ENCODE data around the gene NEURL1B. TPM values are rescaled to one million over a fixed set of nuclear protein-coding genes. Genes with fewer than 3 reads are reported as not detected.

NEURL1B gene
- total and polyA plus RNA-seq, 2 experiments from 2014 or later, result 0.13 to 1.8 TPM

DNA sequence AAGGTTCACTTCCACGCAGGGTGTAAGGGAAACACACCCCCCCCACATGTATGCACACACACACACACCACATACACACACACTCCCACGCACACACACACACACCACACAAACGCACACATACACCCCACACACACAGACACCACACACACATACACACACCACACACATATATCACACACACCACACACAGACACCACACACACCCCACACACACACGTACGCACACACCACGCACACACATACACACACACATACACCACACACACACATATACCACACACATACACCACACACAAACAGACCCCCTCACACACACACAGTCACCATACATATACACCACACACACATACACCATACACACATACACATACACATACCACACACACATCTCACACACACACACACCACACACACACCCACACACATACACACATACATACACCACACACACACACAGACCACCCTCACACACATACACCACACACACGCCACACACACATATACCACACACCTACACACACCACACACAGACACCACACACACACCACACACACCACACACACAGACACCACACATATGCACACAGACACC lies 44.3 kb upstream of the NEURL1B start:
- H3K4me1 ChIP-seq (ENCODE audit: insufficient read depth), result no peaks in the 10 kb centered on the region
- H3K79me2 ChIP-seq (ENCODE audit: insufficient read depth), result no peaks in the 10 kb centered on the region
- no peak overlapping the region for H2AFZ ChIP-seq
- H3K9ac ChIP-seq, result no peak overlapping the region
- no peaks in the 10 kb centered on the region for H3K36me3 ChIP-seq (ENCODE audit: low read depth)
- no peak overlapping the region for H3K4me2 ChIP-seq (ENCODE audit: unreplicated experiment)
- no peaks in the 10 kb centered on the region; the same call in 1 of the 2 replicates for H3K27me3 ChIP-seq (replicated peaks; ENCODE audit: insufficient read depth)
- 82 to 88% methylated on average over 1 to 7 of the region's 7 CpGs for WGBS, 2 experiments (ENCODE audit: low coverage in 1 of 2, low lambda C conversion rate in 2 of 2, missing lambda C conversion rate in 2 of 2)
- in situ Hi-C loops (cut with MboI), result no loop called here
- TF ChIP-seq EZH2 (IDR thresholded peaks at IDR 0.05; ENCODE audit: insufficient read depth, poor library complexity, severe bottlenecking) (no peak), EZH2phosphoT487 (IDR thresholded peaks at IDR 0.05; ENCODE audit: insufficient read depth, low read depth) (no peak)
- no peak for DNase-seq
- no peaks in the 10 kb centered on the region for H3F3A ChIP-seq (ENCODE audit: insufficient read depth)
- H3K9me2 ChIP-seq (ENCODE audit: insufficient read depth), result no peaks in the 10 kb centered on the region
- no peak overlapping the region for H3K4me3 ChIP-seq
- no peaks in the 10 kb centered on the region for H4K20me1 ChIP-seq (ENCODE audit: insufficient read depth)
- H3K27ac ChIP-seq, result no peak overlapping the region
- no peaks in the 10 kb centered on the region for H3K9me3 ChIP-seq (ENCODE audit: low read depth)

DNA sequence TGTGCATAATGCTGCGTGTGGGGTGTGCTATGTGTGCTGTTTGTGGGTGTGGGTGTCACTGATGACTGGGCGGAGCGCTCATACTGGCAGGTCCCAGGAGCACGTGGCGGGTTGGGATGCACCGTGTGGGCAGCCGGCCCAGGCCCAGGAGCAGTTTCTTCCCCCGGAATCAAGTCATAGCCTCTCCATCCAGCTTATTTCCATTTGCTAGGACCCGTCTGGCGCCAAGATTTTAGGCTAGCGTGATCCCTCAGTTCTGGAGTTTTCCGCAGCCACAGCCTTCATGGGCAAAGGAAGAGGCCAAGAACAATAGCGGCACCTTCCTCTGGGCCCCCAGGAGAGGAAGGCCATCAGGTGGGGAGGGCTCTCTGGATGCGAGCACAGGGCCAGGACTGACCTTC lies 43.3 kb upstream of the NEURL1B start:
- Histone ChIP-seq H3K4me1 (ENCODE audit: insufficient read depth) (no peaks in the 10 kb centered on the region), H4K20me1 (ENCODE audit: insufficient read depth) (no peaks in the 10 kb centered on the region), H3K79me2 (ENCODE audit: insufficient read depth) (no peaks in the 10 kb centered on the region), H3K36me3 (ENCODE audit: low read depth) (no peaks in the 10 kb centered on the region), H3K9me3 (ENCODE audit: low read depth) (no peaks in the 10 kb centered on the region), H3F3A (ENCODE audit: insufficient read depth) (no peaks in the 10 kb centered on the region), H3K4me3 (no peak overlapping the region), H2AFZ (no peak overlapping the region), H3K27me3 (replicated peaks; ENCODE audit: insufficient read depth) (no peaks in the 10 kb centered on the region; the same call in 1 of the 2 replicates), H3K9ac (no peak overlapping the region), H3K4me2 (ENCODE audit: unreplicated experiment) (no peak overlapping the region), H3K9me2 (ENCODE audit: insufficient read depth) (no peaks in the 10 kb centered on the region), H3K27ac (no peak overlapping the region)
- in situ Hi-C loops (cut with MboI), result no loop called here
- no peak for DNase-seq
- 52 to 57% methylated on average over 14 of the region's 14 CpGs for WGBS, 2 experiments (ENCODE audit: low coverage in 1 of 2, low lambda C conversion rate in 2 of 2, missing lambda C conversion rate in 2 of 2)
- no peak for TF ChIP-seq EZH2phosphoT487 (IDR thresholded peaks at IDR 0.05; ENCODE audit: insufficient read depth, low read depth)
- no peak for TF ChIP-seq EZH2 (IDR thresholded peaks at IDR 0.05; ENCODE audit: insufficient read depth, poor library complexity, severe bottlenecking)

DNA sequence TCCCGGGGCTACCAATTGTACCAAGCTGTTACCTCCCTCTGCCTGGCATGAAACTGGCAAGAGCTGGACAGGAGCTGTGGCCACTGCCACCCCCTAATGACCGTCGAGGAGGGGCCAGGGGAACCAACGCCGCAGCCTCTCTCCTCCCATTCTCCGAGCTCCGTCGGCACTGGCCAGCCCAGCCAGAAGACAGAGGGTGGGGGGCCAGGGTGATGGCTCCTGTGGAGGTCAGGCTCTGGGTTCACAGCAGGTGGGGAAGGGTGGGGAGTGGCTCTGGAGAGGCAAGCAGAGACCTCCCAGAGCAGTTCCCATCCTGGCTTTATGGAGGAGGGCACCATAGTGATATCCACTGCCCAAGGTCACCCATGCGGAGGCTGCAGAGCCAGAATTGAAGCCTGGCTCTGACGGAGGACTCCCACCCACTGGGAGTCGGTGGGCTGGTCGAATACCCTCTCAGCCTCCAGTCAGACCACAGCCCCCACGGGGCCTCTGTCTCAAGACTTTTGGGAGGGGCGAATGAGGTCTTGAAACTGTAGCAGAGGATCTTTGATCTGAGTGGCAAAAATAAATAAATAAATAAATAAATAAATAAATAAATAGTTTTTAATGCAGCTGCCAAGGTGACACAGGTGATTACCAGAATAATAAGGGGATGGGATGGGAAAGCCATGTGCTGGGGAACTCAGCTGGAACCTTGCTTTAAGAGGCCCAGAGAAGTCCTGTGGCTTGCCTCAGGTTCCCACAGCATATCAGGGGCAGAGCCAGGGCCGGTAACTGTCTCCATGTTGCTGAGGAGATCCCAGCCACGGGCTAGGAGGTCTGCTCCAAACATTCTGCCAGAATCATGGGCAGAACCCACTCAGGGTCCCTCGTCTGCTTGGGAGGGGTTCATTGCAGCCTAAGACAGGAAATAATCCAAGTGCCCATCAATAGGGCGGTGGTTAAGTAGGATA lies 42.5 kb upstream of the NEURL1B start:
- Histone ChIP-seq H2AFZ (no peak overlapping the region), H4K20me1 (ENCODE audit: insufficient read depth) (no peaks in the 10 kb centered on the region), H3K9ac (no peak overlapping the region), H3K79me2 (ENCODE audit: insufficient read depth) (no peaks in the 10 kb centered on the region), H3K9me2 (ENCODE audit: insufficient read depth) (no peaks in the 10 kb centered on the region), H3K4me1 (ENCODE audit: insufficient read depth) (peaks cover 4% of the 10 kb centered on the region; the same call in 1 of the 2 replicates), H3K4me3 (no peak overlapping the region), H3K27ac (no peak overlapping the region), H3K4me2 (ENCODE audit: unreplicated experiment) (no peak overlapping the region), H3K36me3 (ENCODE audit: low read depth) (no peaks in the 10 kb centered on the region), H3F3A (ENCODE audit: insufficient read depth) (no peaks in the 10 kb centered on the region), H3K27me3 (replicated peaks; ENCODE audit: insufficient read depth) (no peaks in the 10 kb centered on the region; the same call in 1 of the 2 replicates), H3K9me3 (ENCODE audit: low read depth) (no peaks in the 10 kb centered on the region)
- 56 to 58% methylated on average over 18 of the region's 18 CpGs for WGBS, 2 experiments (ENCODE audit: low coverage in 1 of 2, low lambda C conversion rate in 2 of 2, missing lambda C conversion rate in 2 of 2)
- in situ Hi-C loops (cut with MboI), result no loop called here
- DNase-seq, result no peak
- no peak for TF ChIP-seq EZH2 (IDR thresholded peaks at IDR 0.05; ENCODE audit: insufficient read depth, poor library complexity, severe bottlenecking)
- no peak for TF ChIP-seq EZH2phosphoT487 (IDR thresholded peaks at IDR 0.05; ENCODE audit: insufficient read depth, low read depth)

DNA sequence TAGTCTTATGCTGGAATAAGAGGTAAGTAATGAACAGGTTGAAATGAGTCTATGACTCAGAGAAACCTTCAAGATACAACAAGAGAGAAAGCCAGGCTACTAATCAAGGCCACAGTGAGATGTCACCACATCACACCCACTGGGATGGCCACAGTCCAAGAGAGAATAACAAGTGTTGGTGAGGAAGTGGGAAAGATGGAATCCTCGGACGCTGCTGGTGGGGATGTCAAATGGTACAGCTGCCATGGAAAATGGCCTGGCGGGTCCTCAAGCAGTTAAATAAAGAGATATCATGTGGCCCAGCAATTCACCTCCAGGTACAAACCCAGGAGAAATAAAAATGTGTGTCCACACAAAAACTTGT lies 41.9 kb upstream of the NEURL1B start:
- H3F3A ChIP-seq (ENCODE audit: insufficient read depth), result no peaks in the 10 kb centered on the region
- no peak overlapping the region for H2AFZ ChIP-seq
- no peak for TF ChIP-seq EZH2 (IDR thresholded peaks at IDR 0.05; ENCODE audit: insufficient read depth, poor library complexity, severe bottlenecking)
- TF ChIP-seq EZH2phosphoT487 (IDR thresholded peaks at IDR 0.05; ENCODE audit: insufficient read depth, low read depth), result no peak
- H3K27ac ChIP-seq, result no peak overlapping the region
- H3K4me3 ChIP-seq, result no peak overlapping the region
- 70 to 77% methylated on average over 3 of the region's 3 CpGs for WGBS, 2 experiments (ENCODE audit: low coverage in 1 of 2, low lambda C conversion rate in 2 of 2, missing lambda C conversion rate in 2 of 2)
- no peak overlapping the region for H3K4me2 ChIP-seq (ENCODE audit: unreplicated experiment)
- no peaks in the 10 kb centered on the region for H3K79me2 ChIP-seq (ENCODE audit: insufficient read depth)
- in situ Hi-C loops (cut with MboI), result no loop called here
- no peaks in the 10 kb centered on the region for H3K9me3 ChIP-seq (ENCODE audit: low read depth)
- H4K20me1 ChIP-seq (ENCODE audit: insufficient read depth), result no peaks in the 10 kb centered on the region
- H3K27me3 ChIP-seq (replicated peaks; ENCODE audit: insufficient read depth), result no peaks in the 10 kb centered on the region; the same call in 1 of the 2 replicates
- H3K9me2 ChIP-seq (ENCODE audit: insufficient read depth), result no peaks in the 10 kb centered on the region
- no peak for DNase-seq
- H3K9ac ChIP-seq, result no peak overlapping the region
- peaks cover 5% of the 10 kb centered on the region; the same call in 1 of the 2 replicates for H3K4me1 ChIP-seq (ENCODE audit: insufficient read depth)
- H3K36me3 ChIP-seq (ENCODE audit: low read depth), result no peaks in the 10 kb centered on the region
